HEK293T (cell line): ENCODE measurements around the gene MAP4K5.

ENCODE experiments used
- BHLHE40 ChIP-seq: fragments of 450-650 bp; IDR thresholded peaks from 2 replicates; pipeline ENCODE4 v1.6.1; 2016; ENCODE audit warnings: mild to moderate bottlenecking, moderate library complexity, borderline replicate concordance
- CTBP1 ChIP-seq: fragments of 450-650 bp; IDR thresholded peaks from 2 replicates; pipeline ENCODE4 v1.6.1; 2016; ENCODE audit warnings: borderline replicate concordance
- FOXK2 ChIP-seq: fragments of 450-650 bp; IDR thresholded peaks from 2 replicates; pipeline ENCODE4 v1.6.1; 2016; ENCODE audit warnings: mild to moderate bottlenecking
- FOXM1 ChIP-seq: fragments of 450-650 bp; IDR thresholded peaks from 2 replicates; pipeline ENCODE4 v1.6.1; 2017; ENCODE audit warnings: mild to moderate bottlenecking, borderline replicate concordance
- NFRKB ChIP-seq: fragments of 450-650 bp; IDR thresholded peaks from 2 replicates; pipeline ENCODE4 v1.6.1; 2016; ENCODE audit warnings: mild to moderate bottlenecking, moderate library complexity
- SP1 ChIP-seq: fragments of 450-650 bp; IDR thresholded peaks from 2 replicates; pipeline ENCODE4 v1.6.1; 2017
- ZNF384 ChIP-seq: fragments of 450-650 bp; IDR thresholded peaks from 2 replicates; pipeline ENCODE4 v1.6.1; 2016

DNA sequence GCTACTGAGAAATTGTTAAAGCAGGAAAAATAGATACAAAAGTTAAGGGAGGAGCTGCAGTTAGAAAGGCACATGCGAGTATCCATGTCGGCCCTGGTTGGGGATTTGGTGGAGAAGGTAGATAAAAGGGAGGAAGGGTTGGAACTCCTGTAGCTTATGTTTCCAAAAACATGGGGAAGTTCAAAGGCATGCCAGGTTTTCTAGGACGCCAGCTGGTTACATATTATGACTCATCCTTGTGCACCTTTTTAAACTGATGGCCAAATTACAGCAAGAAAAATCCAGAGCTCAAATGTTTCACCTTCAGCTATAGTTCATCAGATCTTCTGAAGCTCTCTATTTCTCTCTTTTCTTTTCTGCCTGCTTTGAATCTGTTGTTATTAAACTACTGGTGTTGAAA is 13.2 kb upstream of the MAP4K5 start:
- no peak for TF ChIP-seq ZNF384
- no peak for TF ChIP-seq FOXM1
- TF ChIP-seq BHLHE40, result no peak
- no peak for TF ChIP-seq NFRKB
- no peak for TF ChIP-seq SP1
- TF ChIP-seq FOXK2, result no peak
- no peak for TF ChIP-seq CTBP1
